Epithelial cell of proximal tubule (primary cell): ENCODE measurements around the gene CERS6. TPM values are rescaled to one million over a fixed set of nuclear protein-coding genes. Genes with fewer than 3 reads are reported as not detected.

Experiments used
- DNase-seq: peaks from one replicate; pipeline ENCODE4 v3.0.0-alpha.2; 2011; ENCODE audit warnings: low read depth
- H3K4me3 ChIP-seq: 2 replicates; pipeline ENCODE4 v1.5.1; 2011; ENCODE audit warnings: low read depth, mild to moderate bottlenecking, low read length
- total RNA-seq: library from RNA; depleted of rRNA; stranded (reverse); fragments of >200 nt; gene quantifications from 2 replicates; pipeline ENCODE4 v1.2.3, GENCODE V29; 2015
- TF ChIP-seq, protein P1 (sequence below): conservative IDR thresholded peaks from 2 replicates; pipeline ENCODE4 v1.5.1; 2012; ENCODE audit warnings: low read depth, mild to moderate bottlenecking, low read length

Gene CERS6
- total RNA-seq, 1 donor from 2014 or later = 11.6 TPM

DNA sequence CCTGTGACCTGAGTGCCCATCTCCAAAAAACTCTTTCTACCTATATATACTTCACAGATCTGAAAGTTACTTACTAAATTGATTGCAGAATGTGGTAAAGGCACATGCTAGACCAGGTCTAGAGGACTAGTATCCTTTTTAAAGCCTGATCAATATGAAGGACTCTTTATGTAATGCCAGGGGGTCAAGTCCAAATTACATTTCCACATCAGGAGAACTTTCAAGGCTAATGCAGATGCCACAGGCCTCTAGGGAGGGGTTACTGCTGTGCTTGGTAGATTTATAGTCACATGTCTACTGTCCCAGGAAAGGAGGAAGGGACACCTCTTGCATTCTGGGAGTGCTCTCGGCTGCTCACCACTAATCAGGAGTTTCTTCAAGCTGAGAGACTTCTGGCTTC, 227.9 kb downstream of the CERS6 start:
- no peak overlapping the region for H3K4me3 ChIP-seq
- no peak for DNase-seq
- TF ChIP-seq, protein P1, sequence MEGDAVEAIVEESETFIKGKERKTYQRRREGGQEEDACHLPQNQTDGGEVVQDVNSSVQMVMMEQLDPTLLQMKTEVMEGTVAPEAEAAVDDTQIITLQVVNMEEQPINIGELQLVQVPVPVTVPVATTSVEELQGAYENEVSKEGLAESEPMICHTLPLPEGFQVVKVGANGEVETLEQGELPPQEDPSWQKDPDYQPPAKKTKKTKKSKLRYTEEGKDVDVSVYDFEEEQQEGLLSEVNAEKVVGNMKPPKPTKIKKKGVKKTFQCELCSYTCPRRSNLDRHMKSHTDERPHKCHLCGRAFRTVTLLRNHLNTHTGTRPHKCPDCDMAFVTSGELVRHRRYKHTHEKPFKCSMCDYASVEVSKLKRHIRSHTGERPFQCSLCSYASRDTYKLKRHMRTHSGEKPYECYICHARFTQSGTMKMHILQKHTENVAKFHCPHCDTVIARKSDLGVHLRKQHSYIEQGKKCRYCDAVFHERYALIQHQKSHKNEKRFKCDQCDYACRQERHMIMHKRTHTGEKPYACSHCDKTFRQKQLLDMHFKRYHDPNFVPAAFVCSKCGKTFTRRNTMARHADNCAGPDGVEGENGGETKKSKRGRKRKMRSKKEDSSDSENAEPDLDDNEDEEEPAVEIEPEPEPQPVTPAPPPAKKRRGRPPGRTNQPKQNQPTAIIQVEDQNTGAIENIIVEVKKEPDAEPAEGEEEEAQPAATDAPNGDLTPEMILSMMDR = no peak

DNA sequence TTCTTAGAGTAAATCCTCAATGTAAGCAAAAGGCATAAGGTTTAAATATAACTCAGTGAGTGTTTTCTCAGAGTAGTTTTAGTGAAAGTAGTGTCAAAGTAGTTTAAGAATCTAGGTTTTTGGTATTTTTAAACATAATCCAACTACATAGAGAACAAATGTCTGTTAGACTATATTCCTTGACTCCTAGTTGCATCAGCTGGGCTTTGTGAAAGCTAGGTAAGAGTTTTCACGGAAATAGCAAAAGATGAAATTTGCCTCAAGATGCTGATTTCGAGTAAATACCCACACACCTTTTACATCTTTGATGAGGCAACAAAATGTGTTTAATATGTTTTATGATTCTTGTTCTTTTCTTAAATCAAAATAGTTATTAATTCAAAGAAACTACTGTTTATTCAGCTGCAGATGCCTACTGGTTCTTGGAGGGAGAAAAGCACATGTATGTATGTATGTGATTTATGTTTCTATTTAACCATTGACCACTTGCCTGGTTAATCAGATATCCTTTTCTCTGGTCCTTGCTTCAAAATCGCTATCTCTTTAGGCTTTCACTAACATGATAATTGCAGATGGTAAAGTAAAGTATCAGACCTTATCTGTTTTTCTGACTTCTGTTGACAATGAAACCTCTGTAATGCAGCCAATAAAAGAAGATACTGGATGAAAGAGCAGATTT, 229.0 kb downstream of the CERS6 start:
- DNase-seq = no peak

DNA sequence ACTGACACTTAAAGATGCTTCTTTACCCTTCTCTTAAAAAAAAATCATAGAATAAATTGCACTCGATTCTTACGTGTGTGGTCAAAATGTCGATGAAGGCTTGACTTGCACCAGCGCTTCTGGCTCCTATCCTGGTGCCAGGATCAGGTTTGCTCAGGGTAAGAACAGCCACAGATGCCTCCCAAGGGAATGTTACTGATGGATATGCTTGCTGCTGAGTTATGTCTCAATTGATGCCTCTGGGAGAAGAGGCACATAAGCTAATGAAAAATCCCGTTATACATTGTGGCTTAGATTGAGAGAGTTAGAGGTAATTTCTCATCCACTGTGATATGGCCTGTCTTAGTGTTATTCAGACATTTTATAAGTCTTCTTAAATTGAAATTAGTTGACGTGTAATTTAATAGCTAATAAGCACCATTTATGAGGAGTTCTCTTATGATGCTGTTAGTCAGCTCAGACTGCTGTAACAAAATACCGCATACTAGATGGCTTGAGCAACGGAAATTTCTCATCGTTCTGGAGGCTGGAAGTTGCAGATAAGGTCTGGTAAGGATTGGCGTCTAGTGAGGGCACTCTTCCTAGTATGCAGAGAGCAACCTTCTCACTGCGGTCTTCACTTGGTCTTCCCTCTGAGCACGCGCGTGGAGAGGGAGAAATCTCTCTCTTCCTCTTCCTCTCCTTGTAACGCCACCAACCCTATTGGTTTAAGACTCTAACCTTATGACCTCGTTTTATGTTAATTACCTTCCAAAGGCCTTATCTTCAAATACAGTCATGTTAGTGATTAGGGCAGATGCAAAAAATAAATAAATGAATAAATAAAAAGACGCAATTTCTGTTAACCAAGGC, 229.8 kb downstream of the CERS6 start:
- no peak for DNase-seq
- TF ChIP-seq, protein P1 = no peak
- no peak overlapping the region for H3K4me3 ChIP-seq

More for the DNA sequence above, 229.0 kb downstream of the CERS6 start:
- H3K4me3 ChIP-seq = no peak overlapping the region
- TF ChIP-seq, protein P1 = no peak

DNA sequence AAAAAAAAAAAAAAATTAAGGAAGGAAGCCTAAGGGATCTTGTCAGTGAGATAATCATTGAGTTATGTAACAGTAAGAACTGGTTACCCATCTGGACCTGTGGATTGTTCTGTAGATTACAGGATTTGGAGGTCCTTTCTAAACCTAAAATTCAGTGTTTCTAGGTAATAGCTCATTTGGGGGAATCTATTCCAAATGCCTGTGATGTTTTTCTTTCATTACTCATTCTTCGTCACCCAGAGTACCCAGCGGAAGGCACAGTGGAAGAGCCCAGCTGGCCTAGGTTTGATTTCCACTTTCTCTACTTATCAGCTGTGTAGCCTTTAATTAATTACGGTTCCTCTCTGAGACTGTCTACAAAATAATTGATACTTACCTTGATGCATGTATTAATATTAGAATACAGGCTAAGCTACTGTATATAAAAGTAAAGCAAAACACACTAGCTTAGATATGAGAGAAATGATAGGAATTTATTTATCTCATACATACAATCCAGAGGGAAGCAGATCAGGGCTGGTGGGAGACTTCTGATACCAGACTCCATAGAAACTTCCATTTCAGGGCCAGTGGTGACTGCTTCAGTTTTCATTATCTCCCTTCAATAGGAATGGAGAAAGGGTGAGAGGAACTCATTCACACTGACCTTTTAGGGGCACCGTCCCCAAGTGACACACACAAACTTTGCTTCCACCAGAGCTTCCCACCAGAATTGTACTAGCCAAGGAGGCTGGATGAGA, 230.6 kb downstream of the CERS6 start:
- TF ChIP-seq, protein P1 = no peak
- no peak overlapping the region for H3K4me3 ChIP-seq
- no peak for DNase-seq

DNA sequence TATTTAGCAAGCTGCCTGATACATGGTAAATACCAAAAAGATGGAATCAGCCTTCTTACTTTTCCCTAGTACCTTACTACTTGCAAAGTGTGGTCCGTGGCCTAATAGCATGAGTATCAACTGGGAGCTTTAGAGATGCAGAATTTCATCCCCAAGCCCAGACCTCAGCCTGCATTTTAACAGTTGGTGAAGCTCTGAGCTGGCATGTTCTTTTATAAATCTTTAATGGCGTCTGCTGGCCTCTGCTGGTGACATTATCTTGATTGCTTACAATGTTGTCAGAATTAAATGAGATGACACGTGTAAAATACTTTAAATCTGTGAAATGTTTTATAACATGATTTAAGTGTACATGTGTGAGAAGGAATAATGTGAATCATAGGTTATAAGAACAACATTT, 231.2 kb downstream of the CERS6 start:
- TF ChIP-seq, protein P1 = peak; percentile 59
- no peak for DNase-seq
- H3K4me3 ChIP-seq = no peak overlapping the region

DNA sequence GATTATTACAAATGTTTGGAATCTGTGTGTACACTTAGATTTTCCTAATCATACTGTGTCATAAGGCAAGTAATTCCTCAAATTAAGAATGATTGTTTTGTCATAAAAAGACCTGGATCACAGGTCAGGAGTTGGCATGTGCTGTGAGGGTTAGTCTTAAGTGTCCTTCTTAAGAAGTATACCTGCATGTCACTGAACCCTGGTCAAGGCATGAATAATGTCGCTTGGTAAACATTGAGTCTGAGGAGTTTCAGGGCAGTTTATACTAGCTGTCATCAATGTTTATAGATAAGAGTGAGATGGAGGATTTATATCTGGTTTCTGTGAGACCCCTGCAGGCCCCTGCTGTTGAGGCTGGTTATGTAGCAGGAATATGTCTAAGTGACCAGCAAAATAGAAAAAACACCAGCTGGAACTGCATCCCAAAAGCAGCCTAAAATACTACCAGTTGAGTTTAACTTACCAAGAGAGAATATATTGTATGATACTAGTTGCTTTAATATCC, 234.4 kb downstream of the CERS6 start:
- H3K4me3 ChIP-seq = no peak overlapping the region

More for the DNA sequence above, 234.4 kb downstream of the CERS6 start:
- no peak for DNase-seq
- TF ChIP-seq, protein P1 = no peak
